Activated naive CD4-positive, alpha-beta T cell treated with anti-CD3 and anti-CD28 coated beads, Interleukin-2, amount 10 ng/mL, durations not matched to agents 5 hours and 36 hours (primary cell): ENCODE measurements around the gene SLC44A3. TPM values are rescaled to one million over a fixed set of nuclear protein-coding genes. Genes with fewer than 3 reads are reported as not detected.

Experiments used
- total RNA-seq, 2 experiments: library from RNA; stranded (reverse); gene quantifications; one replicate each; pipeline ENCODE4 v1.2.3, GENCODE V29; 2021

SLC44A3 gene
- not detected for total RNA-seq

DNA sequence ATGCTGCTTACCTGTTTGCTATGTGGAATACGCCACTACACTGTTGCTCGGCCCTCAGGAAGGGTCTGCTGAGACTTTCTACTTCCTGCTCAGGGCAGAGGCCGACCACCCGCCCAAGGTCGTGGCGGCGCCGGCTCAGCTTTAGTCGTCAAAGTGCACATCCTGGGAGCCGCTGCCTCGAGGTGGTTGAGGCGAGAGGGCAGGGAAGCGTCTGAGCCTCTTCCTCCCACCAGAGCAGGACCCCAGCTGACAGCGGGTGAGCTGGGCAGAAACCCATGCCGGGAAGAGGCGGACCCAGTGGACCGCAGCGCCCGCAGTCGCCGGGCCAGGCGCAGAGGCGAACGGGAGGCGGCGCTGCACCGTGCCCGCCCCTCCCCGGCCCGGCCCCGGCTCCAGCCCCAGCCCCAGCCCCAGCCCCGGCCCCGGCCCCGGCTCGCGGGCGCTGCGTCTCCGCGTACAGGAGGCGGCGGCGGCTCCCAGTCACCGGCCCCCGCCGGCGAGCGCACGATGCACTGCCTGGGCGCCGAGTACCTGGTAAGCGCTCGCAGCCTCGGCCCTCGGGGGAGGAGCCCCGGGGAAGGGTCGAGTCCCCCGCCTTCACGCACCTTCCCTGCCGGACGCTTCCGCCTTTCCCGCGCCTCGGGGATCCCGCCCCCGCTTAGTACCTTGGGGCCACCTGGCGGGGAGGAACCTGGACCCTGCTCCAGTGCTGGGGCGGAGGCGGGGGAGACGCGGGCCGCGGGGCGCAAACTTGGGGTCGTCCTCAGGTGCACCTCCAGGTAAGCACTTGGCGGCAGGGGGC is at the start of gene SLC44A3:
Gene SLC44A3, plus strand, starts transcription at position 413 of the 802 bp plus-strand sequence. Its CDS starts 95 bp downstream, at position 508.

DNA sequence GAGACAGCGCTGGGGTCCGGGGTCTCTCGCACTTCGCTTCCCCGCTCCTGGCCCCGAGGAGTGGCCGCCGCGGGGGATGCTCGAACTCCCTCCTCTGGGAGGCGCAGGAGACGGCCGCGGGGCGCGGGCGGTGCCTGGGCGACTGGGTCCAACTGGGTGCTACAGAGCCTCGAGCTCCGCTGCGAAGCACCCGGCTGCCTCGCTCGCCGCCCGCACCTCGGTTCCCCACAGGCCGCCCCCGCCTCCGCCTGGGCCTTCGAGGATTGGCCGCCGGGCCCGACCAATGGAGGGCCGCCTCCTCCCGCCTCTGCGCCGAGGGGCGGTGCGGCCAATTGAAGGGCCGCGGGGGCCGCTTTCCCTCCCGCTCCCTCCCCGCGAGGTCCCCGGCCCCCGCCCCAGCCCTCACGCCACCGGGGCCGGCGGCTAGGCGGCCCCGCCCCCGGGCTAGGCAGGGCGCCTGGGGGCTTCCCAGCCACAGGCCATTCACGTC is 106.8 kb downstream of the SLC44A3 start, which contains the start of gene CNN3:
Gene CNN3, minus strand, starts transcription at position 196 of the 490 bp plus-strand sequence. CDS start 216 bp downstream, outside the sequence.

Other genes with a start within 250 kb of the SLC44A3 start
- gene CNN3, start 106.8 kb downstream of the SLC44A3 start, total RNA-seq: 1 to 10 TPM; 7.8 to 8.2 TPM